Karpas-422 (cell line): ENCODE results near the gene NADSYN1. TPM values are rescaled to one million over a fixed set of nuclear protein-coding genes. Genes with fewer than 3 reads are reported as not detected.

Source experiments
- DNase-seq: peaks from one replicate; pipeline ENCODE4 v3.0.0-alpha.2; 2015
- H2AFZ ChIP-seq: fragments of 200-600 bp; sonication (generic); 2 replicates; pipeline ENCODE4 v1.6.1; 2014; ENCODE audit warnings: antibody characterized with exemption, low read length, mixed read lengths
- H3K27ac ChIP-seq: fragments of 200-600 bp; sonication (generic); 2 replicates; pipeline ENCODE4 v1.5.1; 2014; ENCODE audit warnings: mild to moderate bottlenecking, low read length, moderate library complexity
- H3K27me3 ChIP-seq: fragments of 200-600 bp; sonication (generic); 2 replicates; pipeline ENCODE4 v1.6.1; 2014; ENCODE audit warnings: low read length, mixed read lengths
- H3K36me3 ChIP-seq: fragments of 200-600 bp; sonication (generic); 2 replicates; pipeline ENCODE4 v1.6.1; 2014; ENCODE audit warnings: low read length, mixed read lengths; ENCODE audit not compliant: insufficient read depth
- H3K4me1 ChIP-seq: fragments of 200-600 bp; sonication (generic); 2 replicates; pipeline ENCODE4 v1.6.1; 2014; ENCODE audit warnings: mild to moderate bottlenecking, low read length, mixed read lengths
- H3K4me2 ChIP-seq: fragments of 200-600 bp; sonication (generic); 2 replicates; pipeline ENCODE4 v1.6.1; 2014; ENCODE audit warnings: low read length, low read depth, mild to moderate bottlenecking; ENCODE audit not compliant: poor library complexity, severe bottlenecking
- H3K4me3 ChIP-seq: fragments of 200-600 bp; sonication (generic); 2 replicates; pipeline ENCODE4 v1.5.1; 2014; ENCODE audit warnings: mild to moderate bottlenecking, antibody characterized with exemption, low read length, mixed read lengths
- H3K79me2 ChIP-seq: fragments of 200-600 bp; sonication (generic); 2 replicates; pipeline ENCODE4 v1.6.1; 2014; ENCODE audit warnings: mild to moderate bottlenecking, low read length, mixed read lengths
- H3K9ac ChIP-seq: fragments of 200-600 bp; sonication (generic); 2 replicates; pipeline ENCODE4 v1.6.0; 2014; ENCODE audit warnings: low read length
- H3K9me2 ChIP-seq: fragments of 200-600 bp; sonication (generic), shearing (Covaris generic); replicated peaks from 2 replicates; pipeline ENCODE4 v1.6.0; 2014; ENCODE audit warnings: mild to moderate bottlenecking, low read length, moderate library complexity; ENCODE audit not compliant: insufficient read depth
- H3K9me3 ChIP-seq: fragments of 300-700, 200-600 bp; sonication (generic); 2 replicates; pipeline ENCODE4 v1.6.1; 2014; ENCODE audit warnings: low read length, mixed read lengths
- H4K20me1 ChIP-seq: fragments of 200-600 bp; sonication (generic); 2 replicates; pipeline ENCODE4 v1.6.1; 2014; ENCODE audit warnings: mild to moderate bottlenecking, antibody characterized with exemption, low read length, low read depth; ENCODE audit not compliant: insufficient read depth
- total RNA-seq: library from RNA; depleted of rRNA; stranded (reverse); fragments of >200 nt; shearing (Covaris generic); gene quantifications from 2 replicates; pipeline ENCODE4 v1.2.3, GENCODE V29; 2014; ENCODE audit warnings: low replicate concordance

Gene NADSYN1
- total RNA-seq, 1 experiment from 2014 or later, result 86.0 TPM

DNA sequence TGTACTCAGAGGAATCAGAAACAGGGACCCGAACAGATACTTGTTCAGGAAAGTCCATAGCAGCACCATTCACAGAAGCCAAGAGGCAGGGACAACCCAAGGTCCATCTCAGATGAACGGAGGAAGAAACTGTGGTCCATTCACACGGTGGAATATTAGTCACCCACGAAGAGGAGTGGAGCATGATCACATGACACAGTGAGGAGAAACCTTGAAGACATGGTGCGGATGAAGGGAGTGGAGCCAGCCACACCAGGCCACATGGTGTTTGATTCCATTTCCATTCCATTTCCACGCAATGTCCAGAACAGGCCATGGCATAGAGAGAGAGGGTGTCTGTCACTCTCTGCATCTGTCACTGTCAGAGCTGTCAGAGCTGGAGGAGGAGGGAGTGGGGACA lies 30.7 kb downstream of the NADSYN1 start:
- H3K4me1 ChIP-seq, result no peaks in the 10 kb centered on the region
- DNase-seq, result no peak
- H3K9me2 ChIP-seq, result no peaks in the 10 kb centered on the region
- H3K36me3 ChIP-seq, result peaks cover 14% of the 10 kb centered on the region
- H3K27ac ChIP-seq, result no peak overlapping the region
- no peaks in the 10 kb centered on the region for H3K79me2 ChIP-seq
- no peak overlapping the region for H3K4me3 ChIP-seq
- no peak overlapping the region for H3K4me2 ChIP-seq
- H3K27me3 ChIP-seq, result no peaks in the 10 kb centered on the region
- H4K20me1 ChIP-seq, result no peaks in the 10 kb centered on the region
- no peak overlapping the region for H3K9ac ChIP-seq
- H2AFZ ChIP-seq, result no peak overlapping the region
- no peaks in the 10 kb centered on the region for H3K9me3 ChIP-seq

GRCh38 chr11:71484248-71485062 lies 31.5 kb downstream of the NADSYN1 start:
- no peak for DNase-seq
- H2AFZ ChIP-seq, result no peak overlapping the region
- H3K4me1 ChIP-seq, result no peaks in the 10 kb centered on the region
- no peaks in the 10 kb centered on the region for H3K79me2 ChIP-seq
- H3K9me2 ChIP-seq, result no peaks in the 10 kb centered on the region
- no peaks in the 10 kb centered on the region for H3K9me3 ChIP-seq
- no peak overlapping the region for H3K4me3 ChIP-seq
- no peaks in the 10 kb centered on the region for H4K20me1 ChIP-seq
- no peak overlapping the region for H3K27ac ChIP-seq
- H3K9ac ChIP-seq, result no peak overlapping the region
- H3K4me2 ChIP-seq, result no peak overlapping the region
- no peaks in the 10 kb centered on the region for H3K27me3 ChIP-seq
- peaks cover 14% of the 10 kb centered on the region for H3K36me3 ChIP-seq

DNA sequence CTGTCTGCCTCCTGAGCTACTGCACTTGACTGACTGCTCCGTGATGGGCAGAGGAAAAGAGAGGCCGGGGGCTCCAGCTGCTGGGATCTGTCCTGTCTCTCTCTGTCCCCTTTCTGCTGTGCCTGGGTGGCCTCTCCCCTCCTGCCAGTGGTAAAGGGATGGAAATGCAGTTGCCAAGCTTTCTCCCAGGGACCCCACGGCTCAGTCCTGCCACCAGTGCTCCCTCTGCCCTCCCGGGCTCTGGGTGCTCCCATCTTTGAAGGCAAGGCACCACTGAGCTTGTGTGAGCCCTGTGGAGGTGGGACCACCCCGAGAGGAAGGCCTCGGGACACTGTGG lies 32.0 kb downstream of the NADSYN1 start:
- H3K79me2 ChIP-seq, result no peaks in the 10 kb centered on the region
- H3K36me3 ChIP-seq, result peaks cover 14% of the 10 kb centered on the region
- H3K27me3 ChIP-seq, result no peaks in the 10 kb centered on the region
- H2AFZ ChIP-seq, result no peak overlapping the region
- DNase-seq, result no peak
- H3K4me2 ChIP-seq, result no peak overlapping the region
- H3K4me1 ChIP-seq, result no peaks in the 10 kb centered on the region
- no peak overlapping the region for H3K9ac ChIP-seq
- H3K4me3 ChIP-seq, result no peak overlapping the region
- no peaks in the 10 kb centered on the region for H3K9me3 ChIP-seq
- H3K27ac ChIP-seq, result no peak overlapping the region
- H3K9me2 ChIP-seq, result no peaks in the 10 kb centered on the region
- H4K20me1 ChIP-seq, result no peaks in the 10 kb centered on the region

GRCh38 chr11:71485466-71485865 lies 32.5 kb downstream of the NADSYN1 start:
- H2AFZ ChIP-seq, result no peak overlapping the region
- H3K4me1 ChIP-seq, result no peaks in the 10 kb centered on the region
- no peaks in the 10 kb centered on the region for H3K79me2 ChIP-seq
- H3K9me3 ChIP-seq, result no peaks in the 10 kb centered on the region
- H3K36me3 ChIP-seq, result peaks cover 14% of the 10 kb centered on the region
- no peak overlapping the region for H3K9ac ChIP-seq
- no peak for DNase-seq
- H3K4me2 ChIP-seq, result no peak overlapping the region
- no peak overlapping the region for H3K4me3 ChIP-seq
- no peaks in the 10 kb centered on the region for H3K9me2 ChIP-seq
- H3K27me3 ChIP-seq, result no peaks in the 10 kb centered on the region
- H4K20me1 ChIP-seq, result no peaks in the 10 kb centered on the region
- no peak overlapping the region for H3K27ac ChIP-seq

GRCh38 chr11:71486320-71486719 lies 33.3 kb downstream of the NADSYN1 start:
- Histone ChIP-seq H3K27me3 (no peaks in the 10 kb centered on the region), H3K4me3 (no peak overlapping the region), H2AFZ (no peak overlapping the region), H4K20me1 (no peaks in the 10 kb centered on the region), H3K27ac (no peak overlapping the region), H3K9me2 (no peaks in the 10 kb centered on the region), H3K79me2 (no peaks in the 10 kb centered on the region), H3K9me3 (no peaks in the 10 kb centered on the region), H3K4me2 (no peak overlapping the region), H3K4me1 (no peaks in the 10 kb centered on the region), H3K36me3 (peaks cover 14% of the 10 kb centered on the region), H3K9ac (no peak overlapping the region)
- no peak for DNase-seq

- no peaks in the 10 kb centered on the region for H3K9me3 ChIP-seq
These were observed 35.8 kb downstream of the NADSYN1 start for GRCh38 chr11:71488681-71489270.

GRCh38 chr11:71489311-71490043 lies 36.5 kb downstream of the NADSYN1 start:
- no peaks in the 10 kb centered on the region for H3K27me3 ChIP-seq
- H3K4me1 ChIP-seq, result no peaks in the 10 kb centered on the region
- H2AFZ ChIP-seq, result no peak overlapping the region
- H3K9me2 ChIP-seq, result no peaks in the 10 kb centered on the region
- no peak for DNase-seq
- H4K20me1 ChIP-seq, result no peaks in the 10 kb centered on the region
- no peak overlapping the region for H3K9ac ChIP-seq
- no peak overlapping the region for H3K4me2 ChIP-seq
- no peak overlapping the region for H3K4me3 ChIP-seq
- no peaks in the 10 kb centered on the region for H3K79me2 ChIP-seq
- H3K36me3 ChIP-seq, result 0 out of 2 replicates have a peak, but pooled peaks cover 2% of the 10 kb centered on the region
- no peak overlapping the region for H3K27ac ChIP-seq
- no peaks in the 10 kb centered on the region for H3K9me3 ChIP-seq

More at GRCh38 chr11:71488681-71489270, 35.8 kb downstream of the NADSYN1 start:
- Histone ChIP-seq H3K27me3 (no peaks in the 10 kb centered on the region), H4K20me1 (no peaks in the 10 kb centered on the region), H3K9ac (no peak overlapping the region), H3K4me2 (no peak overlapping the region), H3K79me2 (no peaks in the 10 kb centered on the region), H3K9me2 (no peaks in the 10 kb centered on the region), H2AFZ (no peak overlapping the region), H3K36me3 (peaks cover 2% of the 10 kb centered on the region; the same call in 1 of the 2 replicates), H3K27ac (no peak overlapping the region), H3K4me1 (no peaks in the 10 kb centered on the region), H3K4me3 (no peak overlapping the region)
- DNase-seq, result no peak

DNA sequence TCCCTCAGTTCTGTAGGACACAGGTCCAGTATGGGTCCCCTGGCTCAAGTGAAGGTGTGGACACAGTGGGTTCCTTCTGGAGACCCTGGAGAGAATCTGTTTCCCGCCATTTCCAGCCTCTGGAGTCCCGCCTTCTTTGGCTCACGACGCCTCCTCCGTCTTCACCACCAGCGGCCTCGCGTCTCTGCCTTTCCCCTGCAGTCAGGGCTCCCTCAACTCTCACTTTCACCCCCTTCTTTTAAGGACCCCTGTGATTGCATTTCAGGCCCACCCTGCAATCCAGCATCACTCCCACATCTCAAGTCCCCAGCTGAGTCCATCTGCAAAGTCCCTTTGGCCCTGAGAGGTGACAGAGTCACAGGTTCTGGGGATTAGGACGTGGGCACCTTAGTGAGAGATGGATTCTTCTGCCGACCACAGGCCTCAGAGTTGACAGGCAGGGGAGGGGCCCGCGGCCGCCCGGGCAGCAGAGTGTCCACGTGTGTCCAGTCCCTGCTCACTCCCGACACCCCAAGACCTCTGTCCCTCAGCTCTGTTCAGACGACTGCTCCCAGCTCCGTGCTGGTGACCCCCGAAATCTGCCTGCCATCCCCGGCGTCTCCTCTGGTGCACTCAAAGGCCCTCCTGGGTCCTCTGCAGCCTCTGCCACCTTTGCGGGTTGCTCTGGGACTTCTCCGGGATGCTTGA lies 37.2 kb downstream of the NADSYN1 start:
- 0 out of 2 replicates have a peak, but pooled peaks cover 2% of the 10 kb centered on the region for H3K36me3 ChIP-seq
- H3K4me3 ChIP-seq, result no peak overlapping the region
- no peaks in the 10 kb centered on the region for H3K27me3 ChIP-seq
- no peaks in the 10 kb centered on the region for H3K9me2 ChIP-seq
- H2AFZ ChIP-seq, result no peak overlapping the region
- H3K27ac ChIP-seq, result no peak overlapping the region
- H3K4me2 ChIP-seq, result no peak overlapping the region
- H3K9ac ChIP-seq, result no peak overlapping the region
- no peaks in the 10 kb centered on the region for H3K4me1 ChIP-seq
- no peaks in the 10 kb centered on the region for H3K9me3 ChIP-seq
- no peaks in the 10 kb centered on the region for H4K20me1 ChIP-seq
- H3K79me2 ChIP-seq, result no peaks in the 10 kb centered on the region
- no peak for DNase-seq
